DMS 273 treated with DMSO at 0.1 percent for 48 hours (cell line): ENCODE results near the gene KIAA1549.

Experiments
- DNase-seq: peaks from one replicate; lab custom pipeline; 2025; lab: John Stamatoyannopoulos, UW

The KIAA1549 gene

GRCh38 chr7:138852469-138852868, 128.7 kb downstream of the KIAA1549 start:
- DNase-seq, result no peak

GRCh38 chr7:138849701-138850100, 131.5 kb downstream of the KIAA1549 start:
- no peak for DNase-seq

- DNase-seq, result no peak
Observed at GRCh38 chr7:138848056-138848980, 132.9 kb downstream of the KIAA1549 start.

- DNase-seq, result no peak
Observed at GRCh38 chr7:138845711-138846110, 135.5 kb downstream of the KIAA1549 start.

GRCh38 chr7:138843632-138844580, 137.3 kb downstream of the KIAA1549 start:
- no peak for DNase-seq

DNA sequence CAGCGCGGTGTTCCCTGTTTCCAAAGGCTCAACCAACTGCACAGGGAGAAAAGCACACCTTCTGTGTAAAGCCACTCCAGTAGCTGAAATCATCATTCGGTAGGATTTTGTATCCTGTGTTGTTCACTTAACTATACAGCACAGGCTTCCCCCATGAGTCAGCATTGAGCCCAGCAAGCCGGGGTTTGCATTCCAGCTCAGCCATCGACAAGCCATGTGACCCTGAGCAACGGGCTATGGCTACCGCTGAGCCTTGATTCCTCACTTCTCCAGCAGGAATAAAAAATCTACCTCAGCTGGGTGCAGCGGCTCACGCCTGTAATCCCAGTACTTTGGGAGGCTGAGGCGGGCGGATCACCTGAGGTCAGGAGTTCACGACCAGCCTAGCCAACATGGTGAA, 139.1 kb downstream of the KIAA1549 start:
- DNase-seq, result no peak

DNA sequence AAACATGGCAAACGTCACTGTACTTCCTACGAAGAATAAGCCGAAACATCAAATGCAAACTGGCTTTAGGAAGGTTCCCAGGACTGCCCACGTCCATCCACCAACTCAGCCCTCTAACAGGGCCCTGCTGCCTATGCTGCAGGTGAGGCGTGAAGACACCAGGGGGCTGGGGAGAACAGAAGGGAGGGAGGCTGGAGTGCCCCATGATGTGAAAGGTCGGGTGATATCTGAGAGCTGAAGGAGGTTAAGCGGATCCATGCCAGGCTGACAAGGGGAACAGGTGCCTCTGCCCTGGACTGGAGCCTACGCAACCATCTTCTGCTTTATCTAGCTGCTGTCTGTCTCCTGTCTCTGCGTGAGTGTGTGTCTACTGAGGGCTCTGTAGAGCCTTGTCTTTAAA, 143.0 kb downstream of the KIAA1549 start:
- DNase-seq, result no peak

GRCh38 chr7:138837627-138838026, 143.6 kb downstream of the KIAA1549 start:
- no peak for DNase-seq

DNA sequence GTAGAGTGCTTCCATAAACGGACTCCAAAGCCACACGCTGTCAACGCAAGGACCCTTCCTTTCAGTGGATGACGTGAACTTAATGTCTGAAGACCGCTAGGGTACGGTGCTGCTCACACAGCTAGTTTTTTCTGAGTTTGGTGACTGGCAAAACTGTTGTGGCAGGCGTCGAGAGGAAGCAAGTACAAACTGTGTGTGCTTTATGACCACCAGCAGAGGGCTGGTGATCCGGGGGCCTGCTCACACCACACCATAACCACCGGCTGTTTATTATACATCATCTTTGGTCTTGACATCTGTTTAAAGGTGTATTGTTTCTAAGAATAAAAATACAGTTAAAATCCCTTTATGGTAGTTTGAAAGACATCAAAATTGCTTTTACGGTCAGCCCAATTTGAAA, 146.1 kb downstream of the KIAA1549 start:
- DNase-seq, result no peak

- DNase-seq, result no peak
Observed at GRCh38 chr7:138834583-138834982, 146.6 kb downstream of the KIAA1549 start.

- no peak for DNase-seq
Observed at GRCh38 chr7:138833596-138833995, 147.6 kb downstream of the KIAA1549 start.

GRCh38 chr7:138832966-138833365, 148.2 kb downstream of the KIAA1549 start:
- DNase-seq, result no peak

DNA sequence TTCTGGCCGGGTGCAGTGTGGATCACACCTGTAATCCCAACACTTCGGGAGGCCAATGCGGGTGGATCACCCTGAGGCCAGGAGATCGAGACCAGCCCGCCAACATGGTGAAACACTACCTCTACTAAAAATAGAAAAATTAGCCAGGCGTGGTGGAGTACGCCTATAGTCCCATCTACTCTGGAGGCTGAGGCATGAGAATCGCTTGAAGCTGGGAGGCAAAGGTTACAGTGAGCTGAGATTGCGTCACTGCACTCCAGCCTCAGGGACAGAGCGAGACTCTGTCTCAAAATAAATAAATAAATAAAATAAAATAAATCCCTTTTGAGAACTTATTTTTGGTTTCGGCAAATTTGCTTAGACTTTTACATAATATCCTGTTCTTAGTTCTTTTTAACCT, 151.9 kb downstream of the KIAA1549 start:
- DNase-seq, result no peak

- DNase-seq, result no peak
Observed at GRCh38 chr7:138828302-138828701, 152.9 kb downstream of the KIAA1549 start.

GRCh38 chr7:138825049-138825721, 156.0 kb downstream of the KIAA1549 start:
- no peak for DNase-seq

DNA sequence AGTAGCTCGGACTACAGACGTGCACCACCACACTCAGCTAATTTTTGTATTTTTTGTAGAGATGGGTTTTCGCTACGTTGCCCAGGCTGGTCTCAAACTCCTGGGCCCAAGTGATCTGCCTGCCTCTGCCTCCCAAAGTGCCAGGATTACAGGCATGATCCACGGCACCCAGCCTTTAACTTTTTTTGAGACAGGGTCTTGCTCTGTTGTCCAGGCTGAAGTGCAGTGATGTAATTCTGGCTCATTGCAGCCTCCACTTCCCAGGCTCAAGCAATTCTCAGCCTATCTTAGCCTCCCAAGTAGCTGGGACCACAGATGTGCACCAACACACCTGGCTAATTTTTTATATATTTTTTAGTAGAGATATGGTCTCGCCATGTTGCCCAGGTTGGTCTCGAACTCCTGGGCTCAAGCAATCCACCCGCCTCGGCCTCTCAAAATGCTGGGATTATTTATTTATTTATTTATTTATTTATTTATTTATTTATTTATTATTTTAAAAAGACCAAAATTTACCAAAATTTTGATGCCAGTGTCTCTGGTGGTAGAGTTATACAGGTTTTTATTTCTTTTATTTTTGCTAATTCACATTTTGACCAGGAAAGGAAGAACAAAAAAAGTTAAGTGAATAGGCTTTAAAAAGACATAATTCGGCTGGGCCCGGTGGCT, 158.2 kb downstream of the KIAA1549 start:
- no peak for DNase-seq

DNA sequence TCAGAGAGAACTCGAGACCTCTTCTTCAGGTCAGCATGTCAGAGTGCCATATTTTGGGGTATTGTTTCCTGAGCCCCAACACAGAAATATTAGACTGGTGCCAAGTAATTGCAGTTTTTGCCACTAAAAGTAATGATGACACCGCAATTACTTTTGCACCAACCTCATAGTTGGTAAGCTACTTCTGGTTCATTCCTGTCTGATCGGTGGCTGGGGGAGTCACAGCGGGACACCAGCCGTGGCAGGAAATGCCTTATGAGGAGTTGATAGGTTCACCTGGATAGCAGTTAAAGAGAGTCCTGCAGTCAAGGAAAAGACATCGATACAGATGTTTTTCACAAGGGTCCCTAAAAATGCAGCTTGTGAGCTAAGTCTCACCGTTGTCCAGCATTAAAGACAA, 159.3 kb downstream of the KIAA1549 start:
- no peak for DNase-seq

DNA sequence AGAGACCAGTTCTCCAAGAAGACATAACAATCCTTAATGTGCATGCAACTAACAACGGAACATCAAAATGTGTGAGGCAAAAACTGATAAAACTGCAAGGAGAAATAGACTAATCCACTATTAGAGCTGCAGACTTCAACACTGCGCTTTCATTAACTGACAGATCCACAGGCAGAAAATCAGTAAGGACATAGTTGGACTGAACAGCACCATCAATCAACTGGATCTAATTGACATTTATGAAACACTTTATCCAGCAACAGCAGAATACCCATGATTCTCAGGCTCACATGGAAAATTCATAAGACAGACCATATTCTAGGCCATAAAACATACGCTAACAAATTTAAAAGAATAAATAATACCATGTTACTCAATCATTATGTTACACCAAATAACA, 161.6 kb downstream of the KIAA1549 start:
- no peak for DNase-seq

- DNase-seq, result no peak
Observed at GRCh38 chr7:138816650-138817049, 164.5 kb downstream of the KIAA1549 start.

DNA sequence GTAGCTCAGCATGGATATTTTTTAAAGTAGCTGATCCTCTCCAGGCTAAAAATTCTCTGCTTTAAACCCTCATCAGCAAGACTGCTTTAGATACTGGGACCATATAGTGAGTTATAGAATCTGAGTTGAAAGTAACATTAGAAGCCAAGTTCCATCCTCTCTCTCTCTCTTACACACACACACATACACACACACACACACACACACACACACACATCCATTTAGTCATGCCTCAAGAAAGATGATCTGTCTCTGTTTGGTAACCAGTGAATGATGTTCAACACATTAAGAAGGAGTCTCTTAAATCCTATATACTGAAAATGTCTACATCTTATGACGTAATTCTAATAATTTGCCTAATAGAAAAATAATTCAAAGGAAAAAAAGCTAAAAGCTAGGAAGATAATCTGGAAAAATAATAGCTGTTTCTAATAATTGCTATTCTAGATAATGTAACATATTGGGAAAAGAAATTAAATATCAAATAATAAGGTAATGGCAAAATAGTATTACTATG, 166.3 kb downstream of the KIAA1549 start:
- DNase-seq, result no peak

DNA sequence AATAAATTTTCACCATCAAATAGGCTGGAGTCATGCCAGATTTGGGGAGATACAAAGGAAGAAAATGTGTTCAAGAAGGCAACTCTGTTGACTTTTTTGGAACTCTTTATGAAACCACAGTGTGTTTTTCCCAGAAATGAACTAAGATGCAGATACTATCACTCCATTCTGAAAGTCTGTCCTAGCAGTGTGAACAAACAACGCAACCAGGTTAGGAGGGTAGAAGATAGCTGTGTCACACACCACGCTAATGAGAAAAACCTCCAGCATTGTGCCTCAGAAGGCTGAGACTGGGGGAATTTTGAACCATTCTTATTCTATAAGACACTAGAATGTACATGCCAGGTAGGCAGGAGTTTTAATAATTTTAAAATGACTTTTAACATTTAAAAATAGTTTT, 167.2 kb downstream of the KIAA1549 start:
- DNase-seq, result no peak
